K562 (cell line): ENCODE data around the gene DNAJB14. TPM values are rescaled to one million over a fixed set of nuclear protein-coding genes. Genes with fewer than 3 reads are reported as not detected.

Experiments used
- BACH1 ChIP-seq: fragments of 200-800 bp; sonication (Bioruptor generic); IDR thresholded peaks from 2 replicates; pipeline ENCODE4 v1.6.1; 2016; ENCODE audit warnings: missing genetic modification characterization, missing compliant biosample characterization
- CREM ChIP-seq: IDR thresholded peaks from 2 replicates; pipeline ENCODE4 v1.6.1; 2014; ENCODE audit warnings: antibody characterized with exemption, low read depth
- KDM1A ChIP-seq, 2 experiments: fragments of 450-650 bp; IDR thresholded peaks; 2 replicates each; pipeline ENCODE4 v1.6.1; 2016; ENCODE audit warnings: mild to moderate bottlenecking in 2 of 2
- MAFK ChIP-seq: IDR thresholded peaks from 2 replicates; pipeline ENCODE4 v1.6.1; 2011; ENCODE audit warnings: low read length, improper control_type of control experiment
- MCM5 ChIP-seq: fragments of 450-650 bp; IDR thresholded peaks from 2 replicates; pipeline ENCODE4 v1.6.1; 2016; ENCODE audit warnings: low read depth
- MEIS2 ChIP-seq: fragments of 450-650 bp; IDR thresholded peaks from 2 replicates; pipeline ENCODE4 v1.6.1; 2014; ENCODE audit warnings: mild to moderate bottlenecking; ENCODE audit not compliant: partially characterized antibody
- MYC ChIP-seq, 2 experiments: fragments of 250-450 bp in 1 of 2; sonication (Bioruptor Pico) in 1 of 2; IDR thresholded peaks; 2 replicates each; pipeline versions ENCODE4 v1.5.1 to v1.6.1; 2012 to 2021; ENCODE audit warnings: low read depth in 2 of 2, borderline replicate concordance in 1 of 2, improper control_type of control experiment in 1 of 2, low read length in 1 of 2, mild to moderate bottlenecking in 1 of 2, moderate library complexity in 1 of 2
- NEUROD1 ChIP-seq: fragments of 150-350 bp; IDR thresholded peaks from 2 replicates; pipeline ENCODE4 v1.6.1; 2014; ENCODE audit warnings: borderline replicate concordance, low read length, low read depth; ENCODE audit not compliant: partially characterized antibody
- PHF20 ChIP-seq: fragments of 450-650 bp; IDR thresholded peaks from 2 replicates; pipeline ENCODE4 v1.6.1; 2018; ENCODE audit not compliant: partially characterized antibody
- PHF8 ChIP-seq: fragments of 200-600 bp; sonication (generic); IDR thresholded peaks from 2 replicates; pipeline ENCODE4 v1.6.1; 2012; ENCODE audit warnings: mixed run types, mild to moderate bottlenecking, inconsistent platforms, low read length, moderate library complexity, borderline replicate concordance
- POLR2AphosphoS5 ChIP-seq: IDR thresholded peaks from 2 replicates; pipeline ENCODE4 v1.6.1; 2011; ENCODE audit warnings: mild to moderate bottlenecking, low read depth, low read length, moderate library complexity; ENCODE audit not compliant: control insufficient read depth, insufficient read depth
- THAP12 ChIP-seq: fragments of 250-450 bp; sonication (Bioruptor Pico); IDR thresholded peaks from 2 replicates; pipeline ENCODE4 v1.9.0; 2021; ENCODE audit warnings: mild to moderate bottlenecking, inconsistent platforms
- THAP7 ChIP-seq: fragments of 250-450 bp; sonication (Bioruptor Pico); IDR thresholded peaks from 2 replicates; pipeline ENCODE4 v1.5.0; 2021
- ZBTB8A ChIP-seq: fragments of 450-650 bp; IDR thresholded peaks from 2 replicates; pipeline ENCODE4 v1.6.1; 2018; ENCODE audit warnings: mild to moderate bottlenecking, moderate library complexity; ENCODE audit not compliant: partially characterized antibody
- ZNF24 ChIP-seq: fragments of 450-650 bp; IDR thresholded peaks from 2 replicates; pipeline ENCODE4 v1.6.1; 2016
- polyA plus RNA-seq, 8 experiments: library from polyadenylated mRNA; depleted of rRNA in 4 of 8; stranded (reverse) in 5 of 8; unstranded in 3 of 8; fragments of >200 nt; fragmentation: Nextera tagmentation in 2 of 8; fragmentation: Illumina TruSeq in 1 of 8; extraction: Ambion mirVana in 2 of 8; extraction: Trizol in 1 of 8; gene quantifications; 2 replicates each; pipeline versions ENCODE4 v1.2.1 to v1.2.3, GENCODE V29; 2011 to 2014; ENCODE audit warnings: inconsistent platforms in 1 of 8, missing spikeins in 1 of 8
- total RNA-seq, 7 experiments: library from RNA; depleted of rRNA in 6 of 7; stranded (reverse); fragments of >200 nt in 6 of 7; fragmentation: Illumina TruSeq in 2 of 7; extraction: Trizol in 2 of 7; gene quantifications; 2 replicates each; pipeline versions ENCODE4 v1.2.1 to v1.2.3, GENCODE V29; 2011 to 2021; ENCODE audit warnings: low replicate concordance in 1 of 7
- TF ChIP-seq, protein P1 (sequence below), 2 experiments: fragments of 450-650 bp; conservative IDR thresholded peaks; 2 replicates each; pipeline ENCODE4 v1.6.1; 2017; ENCODE audit warnings: mild to moderate bottlenecking in 2 of 2, moderate library complexity in 2 of 2
- TF ChIP-seq, protein P2 (sequence below): fragments of 450-650 bp; formaldehyde crosslinking; IDR thresholded peaks from 2 replicates; pipeline ENCODE4 v1.4.0; 2022; ENCODE audit warnings: missing genetic modification characterization
- TF ChIP-seq, protein P3 (sequence below): sonication (generic); formaldehyde crosslinking; IDR thresholded peaks from 2 replicates; pipeline ENCODE4 v1.5.0; 2020; ENCODE audit warnings: missing genetic modification reagents

DNAJB14 gene
- total and polyA plus RNA-seq, 9 of the 15 experiments (the other 6 are each of a cell fraction or from before 2014, with no cell fraction given) = 5.5 to 28.0 (median 12.7) TPM

DNA sequence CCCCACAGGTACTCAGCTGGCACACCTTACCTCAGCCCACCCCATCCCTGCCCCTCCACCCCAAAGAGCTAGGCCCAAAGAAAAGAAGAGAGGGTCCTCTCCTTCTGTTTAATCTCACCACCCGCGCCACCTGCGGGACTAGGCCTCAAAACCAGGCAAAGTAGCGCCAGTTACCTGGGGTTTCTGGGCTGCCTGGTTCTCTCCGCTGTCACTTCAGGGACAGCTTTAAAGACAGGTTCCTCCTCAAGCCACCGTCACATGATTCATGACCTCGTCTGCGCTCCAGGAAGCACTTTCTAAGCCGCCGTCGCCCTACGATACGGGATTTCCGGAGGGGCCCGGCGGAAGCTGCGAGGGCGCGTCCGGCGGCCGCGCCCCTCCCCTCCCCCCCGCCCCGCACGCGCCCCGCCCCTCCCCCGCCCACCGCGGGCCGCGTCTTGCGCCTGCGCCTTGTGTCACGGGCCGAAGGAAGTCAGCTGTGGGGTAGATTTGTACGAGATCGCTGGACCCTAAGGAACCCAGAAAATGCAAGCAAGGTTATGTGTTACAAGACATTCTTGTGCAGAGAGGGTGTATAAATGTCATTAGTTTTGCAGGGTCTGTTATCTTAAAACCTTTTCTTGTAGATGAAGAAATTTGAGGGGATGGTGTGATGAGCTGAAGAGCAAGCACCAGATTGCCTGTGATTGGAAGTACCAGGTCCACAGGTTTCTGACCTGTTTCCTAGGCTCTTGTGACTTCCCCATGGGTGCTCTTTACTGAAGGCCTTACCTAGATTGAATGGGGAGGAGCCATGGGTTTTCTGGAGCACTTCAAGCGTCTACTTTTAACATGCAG is 52.0 kb downstream of the DNAJB14 start, which contains the start of gene LAMTOR3 (continued):
- TF ChIP-seq MAFK (0 out of 2 replicates have a peak, but pooled peaks have one; percentile 18), ZNF24 (0 out of 2 replicates have a peak, but pooled peaks have one; percentile 55), PHF20 (peak; percentile 97), PHF8 (peak; percentile 78), KDM1A (IDR thresholded peaks at IDR 0.05) (peak; percentile 30 to 37; a peak in 1 of 4 replicates), BACH1 (tag) (no peak), CREM (peak; percentile 97), MYC (IDR thresholded peaks at IDR 0.05; ENCODE audit: low read depth, low read length) (peak; percentile 31; the same call in 1 of the 2 replicates), MYC (CRISPR knock-in tag; IDR thresholded peaks at IDR 0.05; ENCODE audit: borderline replicate concordance, low read depth) (no peak), NEUROD1 (no peak), THAP7 (CRISPR knock-in tag) (no peak), MEIS2 (peak; percentile 54), MCM5 (no peak), POLR2AphosphoS5 (peak; percentile 61; the same call in 1 of the 2 replicates), ZBTB8A (no peak), THAP12 (CRISPR knock-in tag) (no peak)
- TF ChIP-seq, protein P1, sequence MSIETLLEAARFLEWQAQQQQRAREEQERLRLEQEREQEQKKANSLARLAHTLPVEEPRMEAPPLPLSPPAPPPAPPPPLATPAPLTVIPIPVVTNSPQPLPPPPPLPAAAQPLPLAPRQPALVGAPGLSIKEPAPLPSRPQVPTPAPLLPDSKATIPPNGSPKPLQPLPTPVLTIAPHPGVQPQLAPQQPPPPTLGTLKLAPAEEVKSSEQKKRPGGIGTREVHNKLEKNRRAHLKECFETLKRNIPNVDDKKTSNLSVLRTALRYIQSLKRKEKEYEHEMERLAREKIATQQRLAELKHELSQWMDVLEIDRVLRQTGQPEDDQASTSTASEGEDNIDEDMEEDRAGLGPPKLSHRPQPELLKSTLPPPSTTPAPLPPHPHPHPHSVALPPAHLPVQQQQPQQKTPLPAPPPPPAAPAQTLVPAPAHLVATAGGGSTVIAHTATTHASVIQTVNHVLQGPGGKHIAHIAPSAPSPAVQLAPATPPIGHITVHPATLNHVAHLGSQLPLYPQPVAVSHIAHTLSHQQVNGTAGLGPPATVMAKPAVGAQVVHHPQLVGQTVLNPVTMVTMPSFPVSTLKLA (conservative IDR thresholded peaks at IDR 0.05) = peak in 1 of 2 experiments; percentile 76; a peak in 2 of 4 replicates
- TF ChIP-seq, protein P2, sequence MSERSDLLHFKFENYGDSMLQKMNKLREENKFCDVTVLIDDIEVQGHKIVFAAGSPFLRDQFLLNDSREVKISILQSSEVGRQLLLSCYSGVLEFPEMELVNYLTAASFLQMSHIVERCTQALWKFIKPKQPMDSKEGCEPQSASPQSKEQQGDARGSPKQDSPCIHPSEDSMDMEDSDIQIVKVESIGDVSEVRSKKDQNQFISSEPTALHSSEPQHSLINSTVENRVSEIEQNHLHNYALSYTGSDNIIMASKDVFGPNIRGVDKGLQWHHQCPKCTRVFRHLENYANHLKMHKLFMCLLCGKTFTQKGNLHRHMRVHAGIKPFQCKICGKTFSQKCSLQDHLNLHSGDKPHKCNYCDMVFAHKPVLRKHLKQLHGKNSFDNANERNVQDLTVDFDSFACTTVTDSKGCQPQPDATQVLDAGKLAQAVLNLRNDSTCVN (CRISPR knock-in tag) = no peak
- TF ChIP-seq, protein P3, sequence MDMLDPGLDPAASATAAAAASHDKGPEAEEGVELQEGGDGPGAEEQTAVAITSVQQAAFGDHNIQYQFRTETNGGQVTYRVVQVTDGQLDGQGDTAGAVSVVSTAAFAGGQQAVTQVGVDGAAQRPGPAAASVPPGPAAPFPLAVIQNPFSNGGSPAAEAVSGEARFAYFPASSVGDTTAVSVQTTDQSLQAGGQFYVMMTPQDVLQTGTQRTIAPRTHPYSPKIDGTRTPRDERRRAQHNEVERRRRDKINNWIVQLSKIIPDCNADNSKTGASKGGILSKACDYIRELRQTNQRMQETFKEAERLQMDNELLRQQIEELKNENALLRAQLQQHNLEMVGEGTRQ (CRISPR knock-in tag) = peak; percentile 94
